ENCODE measurements around the gene TMEM131.

The TMEM131 gene

GRCh38 chr2:97765933-97766332, 229.8 kb downstream of the TMEM131 start:
- in situ Hi-C loops (cut with HindIII; ENCODE audit: low sequenced_read_pairs): no loop called here
- no peak overlapping the region for H3K4me3 ChIP-seq (ENCODE audit: low read depth, low read length)
- TF ChIP-seq CTCF (IDR thresholded peaks at IDR 0.05; ENCODE audit: low read depth, low read length): no peak
- no peak for DNase-seq (ENCODE audit: low read depth, low spot score)

GRCh38 chr2:97764559-97765263, 231.0 kb downstream of the TMEM131 start:
- in situ Hi-C loops (cut with HindIII; ENCODE audit: low sequenced_read_pairs): no loop called here
- H3K4me3 ChIP-seq (ENCODE audit: low read depth, low read length): no peak overlapping the region
- no peak for TF ChIP-seq CTCF (IDR thresholded peaks at IDR 0.05; ENCODE audit: low read depth, low read length)
- no peak for DNase-seq (ENCODE audit: low read depth, low spot score)

GRCh38 chr2:97763176-97763845, 232.4 kb downstream of the TMEM131 start:
- in situ Hi-C loops (cut with HindIII; ENCODE audit: low sequenced_read_pairs): no loop called here
- no peak overlapping the region for H3K4me3 ChIP-seq (ENCODE audit: low read depth, low read length)
- no peak for TF ChIP-seq CTCF (IDR thresholded peaks at IDR 0.05; ENCODE audit: low read depth, low read length)
- no peak for DNase-seq (ENCODE audit: low read depth, low spot score)

- no peak overlapping the region for H3K4me3 ChIP-seq (ENCODE audit: low read depth, low read length)
- no peak for DNase-seq (ENCODE audit: low read depth, low spot score)
- no peak for TF ChIP-seq CTCF (IDR thresholded peaks at IDR 0.05; ENCODE audit: low read depth, low read length)
- in situ Hi-C loops (cut with HindIII; ENCODE audit: low sequenced_read_pairs): no loop called here
Measured at GRCh38 chr2:97761192-97761591, 234.6 kb downstream of the TMEM131 start.

- TF ChIP-seq CTCF (IDR thresholded peaks at IDR 0.05; ENCODE audit: low read depth, low read length): no peak
- DNase-seq (ENCODE audit: low read depth, low spot score): no peak
- no peak overlapping the region for H3K4me3 ChIP-seq (ENCODE audit: low read depth, low read length)
- in situ Hi-C loops (cut with HindIII; ENCODE audit: low sequenced_read_pairs): no loop called here
Measured at GRCh38 chr2:97760480-97761049, 235.2 kb downstream of the TMEM131 start.

GRCh38 chr2:97759727-97760407, 235.9 kb downstream of the TMEM131 start:
- no peak overlapping the region for H3K4me3 ChIP-seq (ENCODE audit: low read depth, low read length)
- in situ Hi-C loops (cut with HindIII; ENCODE audit: low sequenced_read_pairs): no loop called here
- no peak for TF ChIP-seq CTCF (IDR thresholded peaks at IDR 0.05; ENCODE audit: low read depth, low read length)
- DNase-seq (ENCODE audit: low read depth, low spot score): no peak

All from astrocyte of the spinal cord (primary cell).